IgD-negative memory B cell (primary cell): ENCODE measurements around the gene FAM167B. TPM values are rescaled to one million over a fixed set of nuclear protein-coding genes. Genes with fewer than 3 reads are reported as not detected.
"Not testable (repeated sequence)": the region's sequence is repeated elsewhere in the genome, so short reads cannot be mapped to it uniquely, and the experiment has no call there.

ENCODE experiments used
- H3K27ac Mint-ChIP-seq, 3 donors: one replicate each; pipeline ENCODE4 v1.8.0; 2020 to 2022; ENCODE audit warnings: mild to moderate bottlenecking in 3 of 3, mixed read lengths in 3 of 3, moderate library complexity in 1 of 3
- H3K27me3 Mint-ChIP-seq: one replicate; pipeline ENCODE4 v1.8.0; 2021; ENCODE audit warnings: mixed read lengths
- H3K36me3 Mint-ChIP-seq: one replicate; pipeline ENCODE4 v1.8.0; 2020; ENCODE audit warnings: mild to moderate bottlenecking, mixed read lengths
- H3K4me1 Mint-ChIP-seq, 3 donors: one replicate each; pipeline ENCODE4 v1.8.0; 2020 to 2022; ENCODE audit warnings: mixed read lengths in 3 of 3, mild to moderate bottlenecking in 1 of 3
- H3K4me3 Mint-ChIP-seq, 4 donors: one replicate each; pipeline ENCODE4 v1.8.0; 2020 to 2022; ENCODE audit warnings: mild to moderate bottlenecking in 4 of 4, mixed read lengths in 4 of 4, moderate library complexity in 3 of 4
- H3K9me3 Mint-ChIP-seq, 3 donors: one replicate each; pipeline ENCODE4 v1.8.0; 2020 to 2021; ENCODE audit warnings: mixed read lengths in 3 of 3, mild to moderate bottlenecking in 1 of 3
- polyA plus RNA-seq: library from polyadenylated mRNA; unstranded; fragments of 300-500 nt; fragmentation: Illumina TruSeq; gene quantifications from one replicate; pipeline ENCODE4 v1.2.3, GENCODE V29; 2021

The FAM167B gene
- polyA plus RNA-seq, 1 donor from 2014 or later, result not detected

DNA sequence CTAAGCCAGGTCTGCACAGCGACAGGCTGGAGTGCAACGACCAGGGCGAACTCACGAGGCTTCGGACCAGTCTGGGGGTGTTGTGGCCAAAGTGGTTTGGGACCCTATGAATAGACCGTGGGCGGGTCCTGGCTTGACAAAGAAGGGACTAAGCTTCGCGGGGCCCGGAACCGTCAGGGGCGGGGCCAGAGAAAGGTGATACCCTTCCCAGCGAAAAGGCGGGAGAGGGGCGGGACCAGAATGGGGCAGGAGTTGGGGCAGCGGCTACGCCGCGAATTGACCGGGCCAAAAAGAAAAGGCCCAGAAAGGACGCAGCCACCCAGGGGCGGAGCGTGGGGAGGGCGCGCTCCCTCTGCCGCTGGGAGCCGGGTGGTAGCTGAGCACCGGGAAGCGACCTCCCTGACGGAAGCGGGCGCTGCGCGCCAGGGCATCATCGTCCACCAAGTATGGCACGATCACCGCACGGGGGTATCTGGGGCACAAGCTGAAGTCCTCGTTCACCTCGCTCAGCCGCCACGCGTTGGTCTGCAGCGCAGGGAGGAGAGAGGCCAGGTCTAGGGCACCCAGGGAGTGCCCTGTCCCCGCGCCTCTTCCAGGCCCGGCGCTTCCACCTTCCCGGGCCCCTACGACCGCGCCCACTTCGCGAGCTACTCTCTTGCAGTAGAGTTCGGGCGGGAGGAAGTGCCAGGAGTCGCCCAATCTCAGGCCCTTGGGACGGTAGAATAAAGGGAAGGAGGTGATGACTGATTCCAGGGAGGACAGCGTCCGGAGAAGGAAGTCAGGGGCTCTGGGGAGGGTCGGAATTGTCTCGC, 6.7 kb upstream of the FAM167B start:
- H3K27me3 Mint-ChIP-seq, result no peaks in the 10 kb centered on the region
- peak overlapping the region; percentile 51 to 81 (median 71) for H3K27ac Mint-ChIP-seq

GRCh38 chr1:32241001-32241763, 5.8 kb upstream of the FAM167B start:
- peaks cover 10 to 17% (median 16%) of the 10 kb centered on the region in 3 donors for H3K4me1 Mint-ChIP-seq
- peak overlapping the region; percentile 89 to 96 (median 94) for H3K4me3 Mint-ChIP-seq
- H3K27ac Mint-ChIP-seq, result peak overlapping the region; percentile 51 to 81 (median 71)
- H3K27me3 Mint-ChIP-seq, result no peaks in the 10 kb centered on the region
- no peaks in the 10 kb centered on the region for H3K9me3 Mint-ChIP-seq
- H3K36me3 Mint-ChIP-seq, result no peaks in the 10 kb centered on the region

More for the DNA sequence above, 6.7 kb upstream of the FAM167B start:
- peaks cover 10 to 16% (median 15%) of the 10 kb centered on the region in 3 donors for H3K4me1 Mint-ChIP-seq
- peak overlapping the region; percentile 89 to 96 (median 94) for H3K4me3 Mint-ChIP-seq
- H3K36me3 Mint-ChIP-seq, result no peaks in the 10 kb centered on the region
- no peaks in the 10 kb centered on the region for H3K9me3 Mint-ChIP-seq

GRCh38 chr1:32242341-32242851, 4.6 kb upstream of the FAM167B start:
- Mint-ChIP-seq H3K4me1 (peaks cover 19 to 28% (median 28%) of the 10 kb centered on the region in 3 donors), H3K4me3 (peak overlapping the region in 3 of 4 donors; percentile 57 to 96 (median 95)), H3K9me3 (no peaks in the 10 kb centered on the region), H3K27ac (peak overlapping the region; percentile 61 to 71 (median 71)), H3K36me3 (no peaks in the 10 kb centered on the region), H3K27me3 (no peaks in the 10 kb centered on the region)

- peaks cover 42 to 53% (median 51%) of the 10 kb centered on the region in 3 donors for H3K4me1 Mint-ChIP-seq
- peaks cover 2% of the 10 kb centered on the region for H3K27me3 Mint-ChIP-seq
- H3K36me3 Mint-ChIP-seq, result no peaks in the 10 kb centered on the region
- no peaks in the 10 kb centered on the region for H3K9me3 Mint-ChIP-seq
- H3K27ac Mint-ChIP-seq, result peak overlapping the region; percentile 91 to 97 (median 95)
- peak overlapping the region in 2 of 4 donors; percentile 18 to 84 for H3K4me3 Mint-ChIP-seq
Observed at GRCh38 chr1:32247452-32247851, 430 bp downstream of the FAM167B start.

DNA sequence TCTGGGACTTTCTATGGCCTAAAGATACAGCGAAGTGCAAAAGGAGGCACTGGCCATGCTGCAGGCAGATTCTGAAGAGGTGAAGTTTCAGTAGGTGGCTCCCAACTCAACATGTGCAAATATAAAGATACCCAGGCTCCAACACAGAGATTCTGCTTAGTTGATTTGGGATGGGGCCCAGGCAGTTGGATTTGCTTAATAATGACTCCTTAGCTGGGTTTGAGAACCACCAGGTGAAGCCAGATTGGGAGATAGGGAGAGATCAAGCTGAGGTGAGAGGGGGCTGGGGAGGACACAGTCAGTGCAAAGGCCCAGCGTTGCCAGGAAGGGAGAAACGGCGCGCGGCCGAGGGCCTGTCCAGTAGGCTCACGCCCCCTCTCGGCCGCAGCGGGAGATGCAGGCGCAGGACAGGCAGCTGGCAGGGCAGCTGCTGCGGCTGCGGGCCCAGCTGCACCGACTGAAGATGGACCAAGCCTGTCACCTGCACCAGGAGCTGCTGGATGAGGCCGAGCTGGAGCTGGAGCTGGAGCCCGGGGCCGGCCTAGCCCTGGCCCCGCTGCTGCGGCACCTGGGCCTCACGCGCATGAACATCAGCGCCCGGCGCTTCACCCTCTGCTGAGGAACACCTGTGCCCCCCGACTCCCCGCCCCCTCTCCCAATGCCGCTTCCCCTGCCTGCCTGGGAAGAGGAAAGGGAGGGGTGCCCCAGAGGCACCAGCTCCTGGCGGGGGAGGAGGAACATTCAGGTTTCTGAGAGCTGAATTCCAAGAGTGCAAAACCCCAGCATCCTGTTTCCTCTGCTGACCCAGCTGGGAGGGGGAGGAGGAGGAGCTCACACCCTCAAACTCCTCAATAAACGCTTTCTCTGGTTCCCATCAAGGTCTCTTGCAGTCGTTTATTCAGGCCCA, 1.2 kb downstream of the FAM167B start:
- H3K27ac Mint-ChIP-seq, result peak overlapping the region; percentile 91 to 97 (median 95)
- peaks cover 2% of the 10 kb centered on the region for H3K27me3 Mint-ChIP-seq
- H3K4me3 Mint-ChIP-seq, result peak overlapping the region; percentile 41 to 86 (median 84)
- H3K4me1 Mint-ChIP-seq, result peaks cover 48 to 57% (median 56%) of the 10 kb centered on the region in 3 donors
- H3K9me3 Mint-ChIP-seq, result no peaks in the 10 kb centered on the region
- H3K36me3 Mint-ChIP-seq, result no peaks in the 10 kb centered on the region

DNA sequence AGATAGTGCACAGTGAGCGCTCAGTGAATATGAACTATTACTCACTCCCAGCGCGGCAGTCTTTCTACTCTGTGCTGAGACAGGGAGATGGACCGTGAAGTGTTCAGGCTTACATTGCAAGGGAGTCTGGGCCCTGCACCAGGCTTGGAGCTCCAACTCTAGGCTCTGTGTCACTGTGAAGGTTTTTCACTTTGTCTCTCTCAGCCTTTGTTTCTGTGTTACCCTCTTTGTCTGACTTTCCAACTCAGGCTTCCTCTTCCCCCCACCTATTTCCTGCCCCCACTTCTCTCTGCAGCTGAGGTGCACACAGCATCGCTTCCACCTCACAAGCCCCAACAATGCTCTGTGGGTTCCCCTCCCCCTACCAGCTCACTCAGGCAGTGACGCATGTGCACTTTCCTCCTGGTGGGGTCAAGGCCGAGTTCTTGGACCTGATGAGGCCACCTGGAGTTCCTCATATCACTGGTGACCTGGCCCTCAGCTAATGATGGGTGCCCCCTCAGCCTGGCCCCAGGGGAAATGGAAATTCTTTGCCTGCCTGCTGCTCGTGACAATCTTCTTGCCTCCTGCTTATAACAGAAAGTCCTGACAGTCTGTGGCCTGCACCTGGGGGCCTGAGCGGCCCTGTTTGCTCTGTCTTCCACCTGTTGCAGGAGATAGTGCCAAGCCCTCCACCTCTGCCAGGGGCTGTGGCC, 3.0 kb downstream of the FAM167B start:
- Mint-ChIP-seq H3K9me3 (no peaks in the 10 kb centered on the region), H3K4me3 (peak overlapping the region; percentile 68 to 90 (median 76)), H3K27me3 (peaks cover 2% of the 10 kb centered on the region), H3K36me3 (no peaks in the 10 kb centered on the region), H3K27ac (peak overlapping the region; percentile 96 to 99 (median 99)), H3K4me1 (peaks cover 53 to 69% (median 64%) of the 10 kb centered on the region in 3 donors)

DNA sequence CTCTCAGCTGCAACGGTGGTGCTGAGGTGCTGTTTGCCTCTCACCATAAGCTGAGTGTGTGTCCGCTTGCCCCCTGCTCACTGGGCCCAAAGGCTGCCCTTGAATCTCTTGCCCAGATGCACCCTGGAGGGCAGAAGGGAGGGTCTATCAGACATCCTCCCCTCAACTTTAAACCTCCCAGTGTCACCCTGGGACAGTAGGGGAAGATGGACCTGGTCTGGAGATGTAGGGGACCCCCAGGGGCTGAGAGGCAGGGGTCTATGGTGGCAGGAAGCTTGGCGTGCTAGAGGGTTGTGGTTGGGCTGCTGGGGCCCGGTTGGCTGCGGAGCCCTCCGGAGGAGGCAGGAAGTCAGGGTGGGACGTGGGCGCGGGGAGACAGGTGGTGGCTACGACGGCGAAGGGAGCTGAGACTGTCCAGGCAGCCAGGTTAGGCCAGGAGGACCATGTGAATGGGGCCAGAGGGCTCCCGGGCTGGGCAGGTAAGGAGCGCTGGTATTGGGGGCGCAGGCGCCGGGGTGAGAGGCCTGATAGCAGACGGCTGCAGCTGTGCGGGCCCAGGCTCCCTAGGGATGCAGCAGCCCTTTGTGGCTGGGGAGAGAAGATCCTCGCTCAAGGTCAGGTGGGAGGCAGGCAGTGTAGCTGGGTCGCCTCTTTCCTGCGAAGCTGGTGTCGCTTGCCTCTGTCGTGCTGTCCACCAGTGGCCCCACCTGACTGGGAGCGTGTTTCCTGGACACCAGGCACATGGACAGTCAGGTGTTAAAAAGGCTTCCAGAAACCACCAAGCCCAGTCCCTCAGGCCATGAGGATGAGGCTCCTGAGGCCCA, 4.1 kb downstream of the FAM167B start, which contains the start of gene LCK:
TSS of gene LCK (plus strand) at position 373 of the 824 bp plus-strand sequence. CDS start 23,065 bp downstream, outside the sequence.
- Mint-ChIP-seq H3K4me3 (peak within 1 kb of the TSS; percentile 74 to 95 (median 79)), H3K9me3 (no peaks in the 10 kb centered on the region), H3K36me3 (no peaks in the 10 kb centered on the region), H3K4me1 (peaks cover 62 to 76% (median 70%) of the 10 kb centered on the region in 3 donors), H3K27me3 (peaks cover 2% of the 10 kb centered on the region), H3K27ac (peak within 1 kb of the TSS; percentile 96 to 99 (median 99))

GRCh38 chr1:32255072-32256071, 8.3 kb downstream of the FAM167B start:
- peak overlapping the region; percentile 41 to 78 (median 62) for H3K4me3 Mint-ChIP-seq
- peaks cover 47 to 56% (median 52%) of the 10 kb centered on the region in 3 donors for H3K4me1 Mint-ChIP-seq
- H3K27ac Mint-ChIP-seq, result peak overlapping the region; percentile 90 to 96 (median 91)
- H3K9me3 Mint-ChIP-seq, result no peaks in the 10 kb centered on the region
- H3K36me3 Mint-ChIP-seq, result no peaks in the 10 kb centered on the region
- H3K27me3 Mint-ChIP-seq, result peaks cover 2% of the 10 kb centered on the region

- Mint-ChIP-seq H3K27ac (peak overlapping the region; percentile 24 to 86 (median 37)), H3K36me3 (no peaks in the 10 kb centered on the region), H3K9me3 (no peaks in the 10 kb centered on the region), H3K4me3 (peak overlapping the region; percentile 39 to 90 (median 62)), H3K4me1 (peaks cover 40 to 47% (median 42%) of the 10 kb centered on the region in 3 donors), H3K27me3 (peaks cover under 1% of the 10 kb centered on the region)
Observed at GRCh38 chr1:32256473-32257226, 9.6 kb downstream of the FAM167B start.

- Mint-ChIP-seq H3K4me3 (no peak overlapping the region), H3K36me3 (no peaks in the 10 kb centered on the region), H3K4me1 (peaks cover 35 to 42% (median 37%) of the 10 kb centered on the region in 3 donors), H3K27me3 (no peaks in the 10 kb centered on the region), H3K9me3 (no peaks in the 10 kb centered on the region), H3K27ac (peak overlapping the region in 1 of 3 donors; percentile 30)
Observed at GRCh38 chr1:32257227-32257508, 10.1 kb downstream of the FAM167B start.

DNA sequence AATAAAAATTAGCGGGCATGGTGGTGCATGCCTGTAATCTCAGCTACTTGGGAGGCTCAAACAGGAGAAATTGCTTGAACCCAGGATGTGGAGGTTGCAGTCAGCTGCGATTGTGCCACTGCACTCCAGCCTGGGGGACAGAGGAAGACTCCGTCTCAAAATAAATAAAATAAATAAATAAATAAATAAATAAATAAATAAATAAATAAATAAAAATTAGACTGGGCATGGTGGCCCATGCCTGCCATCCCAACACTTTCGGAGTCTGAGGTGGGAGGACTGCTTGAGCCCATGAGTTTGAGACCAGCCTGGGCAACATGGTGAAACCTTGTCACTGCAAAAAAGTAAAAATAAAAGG, 16.2 kb downstream of the FAM167B start:
- H3K4me3 Mint-ChIP-seq, H3K36me3 Mint-ChIP-seq, H3K27me3 Mint-ChIP-seq, H3K9me3 Mint-ChIP-seq: not testable (repeated sequence)
- Mint-ChIP-seq H3K4me1 (peaks cover 22 to 27% (median 24%) of the 10 kb centered on the region in 3 donors), H3K27ac (peak overlapping the region in 1 of 3 donors; percentile 50)
